Neural progenitor cell (in vitro differentiated cells): ENCODE results near the gene SACM1L. TPM values are rescaled to one million over a fixed set of nuclear protein-coding genes. Genes with fewer than 3 reads are reported as not detected.
A peak's percentile ranks its signal among the peaks of the same experiment; 100 is the strongest.

Experiments used
- DNase-seq: peaks from one replicate; pipeline ENCODE4 v3.0.0-alpha.2; 2016; ENCODE audit warnings: low spot score
- H2AFZ ChIP-seq: fragments of 200-600 bp; sonication (generic); replicated peaks from 2 replicates; pipeline ENCODE4 v1.6.1; 2016; ENCODE audit warnings: antibody characterized with exemption
- H3F3A ChIP-seq: fragments of 200-600 bp; sonication (generic); 2 replicates; pipeline ENCODE4 v1.6.1; 2016; ENCODE audit warnings: antibody characterized with exemption, low read depth
- H3K27ac ChIP-seq: fragments of 200-600 bp; sonication (generic); 2 replicates; pipeline ENCODE4 v1.5.1; 2016; ENCODE audit warnings: mild to moderate bottlenecking
- H3K27me3 ChIP-seq: fragments of 200-600 bp; sonication (generic); 2 replicates; pipeline ENCODE4 v1.6.1; 2016; ENCODE audit warnings: mild to moderate bottlenecking, moderate library complexity
- H3K36me3 ChIP-seq: fragments of 200-600 bp; sonication (generic); 2 replicates; pipeline ENCODE4 v1.5.1; 2016
- H3K4me1 ChIP-seq: fragments of 200-600 bp; sonication (generic); 2 replicates; pipeline ENCODE4 v1.6.1; 2016; ENCODE audit warnings: mixed run types
- H3K4me2 ChIP-seq: fragments of 200-600 bp; sonication (generic); 2 replicates; pipeline ENCODE4 v1.6.1; 2016
- H3K4me3 ChIP-seq: fragments of 200-600 bp; sonication (generic); 2 replicates; pipeline ENCODE4 v1.5.1; 2016
- H3K79me2 ChIP-seq: fragments of 200-600 bp; sonication (generic); 2 replicates; pipeline ENCODE4 v1.6.1; 2016; ENCODE audit warnings: low read depth
- H3K9ac ChIP-seq: fragments of 200-600 bp; sonication (generic); 2 replicates; pipeline ENCODE4 v1.6.1; 2016
- H3K9me3 ChIP-seq: fragments of 200-600 bp; sonication (generic); 2 replicates; pipeline ENCODE4 v1.5.1; 2016; ENCODE audit warnings: low read depth
- H4K20me1 ChIP-seq: fragments of 200-600 bp; sonication (generic); 2 replicates; pipeline ENCODE4 v1.6.1; 2016; ENCODE audit warnings: low read depth
- H3K27ac Mint-ChIP-seq: 3 replicates; pipeline ENCODE4 v1.8.0; 2021; ENCODE audit warnings: mixed read lengths
- H3K27me3 Mint-ChIP-seq: 2 replicates; pipeline ENCODE4 v1.8.0; 2022; ENCODE audit warnings: low read depth, mild to moderate bottlenecking, inconsistent platforms, moderate library complexity, mixed read lengths; ENCODE audit not compliant: insufficient read depth
- H3K36me3 Mint-ChIP-seq: 3 replicates; pipeline ENCODE4 v1.8.0; 2021; ENCODE audit warnings: mixed read lengths
- H3K4me1 Mint-ChIP-seq: 3 replicates; pipeline ENCODE4 v1.8.0; 2021; ENCODE audit warnings: mixed read lengths
- H3K4me3 Mint-ChIP-seq: 3 replicates; pipeline ENCODE4 v1.8.0; 2021; ENCODE audit warnings: mild to moderate bottlenecking, moderate library complexity, mixed read lengths
- H3K9me3 Mint-ChIP-seq: 3 replicates; pipeline ENCODE4 v1.8.0; 2020; ENCODE audit warnings: mixed read lengths
- EZH2 ChIP-seq: fragments of 200-600 bp; sonication (generic); IDR thresholded peaks from 2 replicates; pipeline ENCODE4 v1.6.1; 2017; ENCODE audit warnings: antibody characterized with exemption, mild to moderate bottlenecking, moderate library complexity
- EZH2phosphoT487 ChIP-seq: fragments of 200-600 bp; sonication (generic); IDR thresholded peaks from 2 replicates; pipeline ENCODE4 v1.6.1; 2017; ENCODE audit warnings: antibody characterized with exemption
- total RNA-seq: library from RNA; depleted of rRNA; stranded (reverse); fragments of >200 nt; gene quantifications from 2 replicates; pipeline ENCODE4 v1.2.3, GENCODE V29; 2015; ENCODE audit warnings: low replicate concordance
- TF ChIP-seq, protein P1 (sequence below): fragments of 200-600 bp; sonication (generic); IDR thresholded peaks from 2 replicates; pipeline ENCODE4 v1.5.1; 2017; ENCODE audit warnings: antibody characterized with exemption, mild to moderate bottlenecking

The SACM1L gene, protein sequence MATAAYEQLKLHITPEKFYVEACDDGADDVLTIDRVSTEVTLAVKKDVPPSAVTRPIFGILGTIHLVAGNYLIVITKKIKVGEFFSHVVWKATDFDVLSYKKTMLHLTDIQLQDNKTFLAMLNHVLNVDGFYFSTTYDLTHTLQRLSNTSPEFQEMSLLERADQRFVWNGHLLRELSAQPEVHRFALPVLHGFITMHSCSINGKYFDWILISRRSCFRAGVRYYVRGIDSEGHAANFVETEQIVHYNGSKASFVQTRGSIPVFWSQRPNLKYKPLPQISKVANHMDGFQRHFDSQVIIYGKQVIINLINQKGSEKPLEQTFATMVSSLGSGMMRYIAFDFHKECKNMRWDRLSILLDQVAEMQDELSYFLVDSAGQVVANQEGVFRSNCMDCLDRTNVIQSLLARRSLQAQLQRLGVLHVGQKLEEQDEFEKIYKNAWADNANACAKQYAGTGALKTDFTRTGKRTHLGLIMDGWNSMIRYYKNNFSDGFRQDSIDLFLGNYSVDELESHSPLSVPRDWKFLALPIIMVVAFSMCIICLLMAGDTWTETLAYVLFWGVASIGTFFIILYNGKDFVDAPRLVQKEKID
- 46.7 and 61.8 TPM in 2 replicates for total RNA-seq

GRCh38 chr3:45688882-45689786 is at the start of gene SACM1L:
Gene SACM1L, plus strand, starts transcription at chr3:45689396. Its CDS starts 70 bp downstream, at chr3:45689466.
- peak within 1 kb of the TSS; percentile 95 for H3K9ac ChIP-seq
- Mint-ChIP-seq H3K27me3 (peaks cover 10% of the 10 kb centered on the region), H3K4me1 (peaks cover 23% of the 10 kb centered on the region), H3K9me3 (peaks cover 5% of the 10 kb centered on the region), H3K36me3 (peaks cover 9% of the 10 kb centered on the region), H3K4me3 (peak within 1 kb of the TSS; percentile 87), H3K27ac (peak within 1 kb of the TSS; percentile 98)
- H3K4me1 ChIP-seq = peaks cover 10% of the 10 kb centered on the region
- H3K9me3 ChIP-seq = no peaks in the 10 kb centered on the region
- peak within 1 kb of the TSS; percentile 90 for H3K27ac ChIP-seq
- peak; percentile 99 for DNase-seq
- no peaks in the 10 kb centered on the region for H3K36me3 ChIP-seq
- H3F3A ChIP-seq = peaks cover 19% of the 10 kb centered on the region
- peak within 1 kb of the TSS; percentile 90 for H3K4me3 ChIP-seq
- H2AFZ ChIP-seq = peak within 1 kb of the TSS; percentile 94
- peaks cover 48% of the 10 kb centered on the region for H3K79me2 ChIP-seq
- no peaks in the 10 kb centered on the region for H3K27me3 ChIP-seq
- H4K20me1 ChIP-seq = peaks cover 31% of the 10 kb centered on the region
- H3K4me2 ChIP-seq = peak within 1 kb of the TSS; percentile 86
- TF ChIP-seq, protein P1, sequence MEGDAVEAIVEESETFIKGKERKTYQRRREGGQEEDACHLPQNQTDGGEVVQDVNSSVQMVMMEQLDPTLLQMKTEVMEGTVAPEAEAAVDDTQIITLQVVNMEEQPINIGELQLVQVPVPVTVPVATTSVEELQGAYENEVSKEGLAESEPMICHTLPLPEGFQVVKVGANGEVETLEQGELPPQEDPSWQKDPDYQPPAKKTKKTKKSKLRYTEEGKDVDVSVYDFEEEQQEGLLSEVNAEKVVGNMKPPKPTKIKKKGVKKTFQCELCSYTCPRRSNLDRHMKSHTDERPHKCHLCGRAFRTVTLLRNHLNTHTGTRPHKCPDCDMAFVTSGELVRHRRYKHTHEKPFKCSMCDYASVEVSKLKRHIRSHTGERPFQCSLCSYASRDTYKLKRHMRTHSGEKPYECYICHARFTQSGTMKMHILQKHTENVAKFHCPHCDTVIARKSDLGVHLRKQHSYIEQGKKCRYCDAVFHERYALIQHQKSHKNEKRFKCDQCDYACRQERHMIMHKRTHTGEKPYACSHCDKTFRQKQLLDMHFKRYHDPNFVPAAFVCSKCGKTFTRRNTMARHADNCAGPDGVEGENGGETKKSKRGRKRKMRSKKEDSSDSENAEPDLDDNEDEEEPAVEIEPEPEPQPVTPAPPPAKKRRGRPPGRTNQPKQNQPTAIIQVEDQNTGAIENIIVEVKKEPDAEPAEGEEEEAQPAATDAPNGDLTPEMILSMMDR = no peak
- TF ChIP-seq EZH2 (no peak), EZH2phosphoT487 (no peak)

- peaks cover 11% of the 10 kb centered on the region for H3K36me3 Mint-ChIP-seq
- Histone ChIP-seq H3K4me3 (no peak overlapping the region), H3K9ac (no peak overlapping the region), H3F3A (peaks cover 17% of the 10 kb centered on the region), H3K9me3 (no peaks in the 10 kb centered on the region), H3K27ac (no peak overlapping the region), H3K79me2 (peaks cover 4% of the 10 kb centered on the region), H4K20me1 (peaks cover 15% of the 10 kb centered on the region), H3K4me2 (no peak overlapping the region), H3K36me3 (no peaks in the 10 kb centered on the region), H3K27me3 (no peaks in the 10 kb centered on the region), H2AFZ (no peak overlapping the region), H3K4me1 (peaks cover 13% of the 10 kb centered on the region)
- H3K9me3 Mint-ChIP-seq = no peaks in the 10 kb centered on the region
- H3K27me3 Mint-ChIP-seq = no peaks in the 10 kb centered on the region
- H3K4me1 Mint-ChIP-seq = peaks cover 33% of the 10 kb centered on the region
- DNase-seq = no peak
- TF ChIP-seq EZH2phosphoT487 = no peak
- TF ChIP-seq EZH2 = no peak
- TF ChIP-seq, protein P1 = no peak
- H3K27ac Mint-ChIP-seq = no peak overlapping the region
- no peak overlapping the region for H3K4me3 Mint-ChIP-seq
These were observed 49.1 kb upstream of the SACM1L start for GRCh38 chr3:45640091-45640507.

- Mint-ChIP-seq H3K27ac (no peak overlapping the region), H3K36me3 (peaks cover 11% of the 10 kb centered on the region), H3K4me1 (peaks cover 31% of the 10 kb centered on the region), H3K4me3 (no peak overlapping the region), H3K9me3 (no peaks in the 10 kb centered on the region), H3K27me3 (no peaks in the 10 kb centered on the region)
- Histone ChIP-seq H3K27ac (no peak overlapping the region), H3K9ac (no peak overlapping the region), H4K20me1 (peaks cover 16% of the 10 kb centered on the region), H2AFZ (no peak overlapping the region), H3K4me2 (no peak overlapping the region), H3K36me3 (no peaks in the 10 kb centered on the region), H3K4me3 (no peak overlapping the region), H3K79me2 (peaks cover 4% of the 10 kb centered on the region), H3F3A (peaks cover 14% of the 10 kb centered on the region), H3K9me3 (no peaks in the 10 kb centered on the region), H3K4me1 (peaks cover 11% of the 10 kb centered on the region), H3K27me3 (no peaks in the 10 kb centered on the region)
- no peak for DNase-seq
- TF ChIP-seq EZH2phosphoT487 (no peak), EZH2 (no peak)
- TF ChIP-seq, protein P1 = no peak
These were observed 48.4 kb upstream of the SACM1L start for GRCh38 chr3:45640724-45641361.
